ENCODE measurements around the gene RAP1A. TPM values are rescaled to one million over a fixed set of nuclear protein-coding genes. Genes with fewer than 3 reads are reported as not detected.

RAP1A gene
- total RNA-seq, 2 donors from 2014 or later = 126 to 165 TPM

DNA sequence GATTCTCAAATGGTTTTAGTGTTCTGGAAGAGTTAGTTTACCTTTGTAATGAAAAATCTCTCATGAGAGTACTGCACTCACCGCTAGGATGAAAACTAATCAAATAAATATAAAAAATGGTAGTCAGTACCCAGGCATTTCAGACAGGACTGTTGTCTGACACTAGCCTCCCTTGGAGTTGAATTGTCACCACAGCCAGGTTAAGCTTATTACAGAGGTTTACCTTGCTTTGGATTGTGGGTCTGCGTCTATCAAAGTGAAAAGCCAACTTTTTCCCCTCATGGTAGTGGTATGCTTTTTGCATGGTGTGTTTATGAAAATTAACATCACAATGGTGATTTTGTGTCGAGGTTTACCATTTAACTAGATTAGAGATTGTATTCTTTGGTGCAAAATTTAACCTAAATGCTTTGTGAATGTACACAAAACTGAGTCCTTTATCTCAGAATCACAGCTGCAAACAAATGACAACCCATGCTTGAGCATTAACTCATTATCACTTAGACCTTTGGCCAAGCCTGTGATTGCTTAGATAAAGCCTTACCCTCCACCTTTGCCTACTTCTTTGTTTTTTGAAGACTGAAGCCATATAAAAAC lies 20.1 kb downstream of the RAP1A start:
- no peak for ATAC-seq
- Mint-ChIP-seq H3K36me3 (peaks cover 8 to 18% of the 10 kb centered on the region in 2 donors), H3K9me3 (peaks cover 0 to 4% of the 10 kb centered on the region in 2 donors), H3K27ac (no peak overlapping the region)
- no peak for DNase-seq (ENCODE audit: low spot score in 2 of 2)

DNA sequence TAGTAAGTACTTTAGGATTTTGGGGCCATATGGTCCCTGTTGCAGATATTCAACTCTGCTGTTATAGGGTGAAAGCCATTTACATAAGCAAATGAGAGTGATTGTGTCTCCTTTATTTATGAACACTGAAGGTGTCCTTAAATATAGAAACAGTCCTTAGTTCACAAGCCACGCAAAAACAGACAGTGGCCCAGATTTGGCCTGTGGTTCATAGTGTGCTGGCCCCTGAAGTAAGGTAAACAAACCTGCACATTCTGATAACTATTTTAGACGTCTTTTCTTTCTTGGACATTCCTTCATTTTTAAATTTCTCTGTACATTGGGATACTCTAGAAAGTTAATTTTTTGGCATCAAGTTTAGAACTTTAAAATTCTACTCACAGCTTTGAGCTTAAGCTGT lies 23.5 kb downstream of the RAP1A start:
- H3K27ac Mint-ChIP-seq = no peak overlapping the region
- H3K9me3 Mint-ChIP-seq = peaks cover 0 to 4% of the 10 kb centered on the region in 2 donors
- ATAC-seq (no peak), DNase-seq (ENCODE audit: low spot score in 2 of 2) (no peak)
- peaks cover 9 to 37% of the 10 kb centered on the region in 2 donors for H3K36me3 Mint-ChIP-seq

DNA sequence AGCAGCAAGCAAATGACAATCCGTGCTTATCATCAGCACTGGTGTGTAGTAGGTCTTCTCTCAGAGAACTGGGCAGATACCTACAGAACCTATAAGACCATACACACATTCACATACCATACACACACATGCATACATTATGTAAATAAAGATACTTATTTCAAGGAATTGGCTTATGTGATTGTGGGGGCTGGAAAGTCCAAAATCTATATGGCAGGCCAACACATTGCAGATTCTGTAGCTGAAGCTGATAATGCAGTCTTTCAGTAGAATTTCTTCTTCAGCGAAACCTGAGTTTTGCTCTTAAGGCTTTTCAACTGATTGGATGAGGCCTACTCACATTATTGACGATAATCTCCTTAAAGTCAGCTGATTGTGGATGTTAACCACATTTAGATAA lies 24.1 kb downstream of the RAP1A start:
- H3K9me3 Mint-ChIP-seq = peaks cover 0 to 4% of the 10 kb centered on the region in 2 donors
- DNase-seq (ENCODE audit: low spot score in 2 of 2) (no peak), ATAC-seq (no peak)
- H3K27ac Mint-ChIP-seq = no peak overlapping the region
- H3K36me3 Mint-ChIP-seq = peaks cover 15 to 43% of the 10 kb centered on the region in 2 donors

DNA sequence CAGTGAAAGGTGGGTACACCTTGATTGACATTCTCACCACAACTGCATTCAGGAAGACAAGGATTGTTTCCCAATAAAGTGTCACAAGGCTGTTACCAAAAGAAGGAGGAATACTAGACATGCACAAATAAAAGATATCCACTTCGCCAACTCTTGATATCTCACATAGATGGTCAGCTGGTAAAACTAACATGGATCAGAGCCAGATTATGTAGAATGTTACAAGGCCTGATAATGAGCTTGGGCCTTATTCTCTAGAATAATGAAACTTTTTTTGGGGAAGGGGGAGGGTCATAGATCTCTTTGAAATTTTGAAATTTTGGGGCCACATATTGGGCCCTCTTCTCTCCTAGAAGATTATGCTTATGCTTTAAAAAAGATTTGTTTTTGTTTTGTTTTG lies 24.9 kb downstream of the RAP1A start:
- Mint-ChIP-seq H3K9me3 (peaks cover 0 to 4% of the 10 kb centered on the region in 2 donors), H3K27ac (peak overlapping the region in 1 of 2 donors; percentile 27), H3K36me3 (peaks cover 16 to 50% of the 10 kb centered on the region in 2 donors)
- ATAC-seq (no peak), DNase-seq (ENCODE audit: low spot score in 2 of 2) (no peak)

DNA sequence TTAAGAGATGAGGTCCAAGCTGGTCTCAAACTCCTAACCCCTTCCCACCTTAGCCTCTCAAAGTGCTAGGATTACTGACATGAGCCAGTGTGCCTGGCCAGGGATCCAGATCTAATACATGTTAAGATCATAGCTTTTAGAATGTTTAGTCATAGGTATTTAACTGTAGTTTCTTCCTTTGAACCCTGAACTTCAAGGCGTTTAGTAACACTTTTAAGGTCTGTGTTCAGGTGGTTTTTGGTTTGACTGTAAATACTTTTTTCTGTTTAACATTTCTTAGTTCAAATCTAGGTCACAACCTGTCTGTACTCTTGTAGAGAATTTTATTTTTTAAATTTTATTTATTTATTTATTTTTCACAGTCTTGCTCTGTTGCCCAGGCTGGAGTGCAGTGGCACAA lies 28.1 kb downstream of the RAP1A start:
- H3K9me3 Mint-ChIP-seq = peaks cover 0 to 4% of the 10 kb centered on the region in 2 donors
- ATAC-seq (peak; percentile 70 to 91), DNase-seq (ENCODE audit: low spot score in 2 of 2) (no peak)
- H3K27ac Mint-ChIP-seq = peak overlapping the region; percentile 33 to 50
- peaks cover 16 to 49% of the 10 kb centered on the region in 2 donors for H3K36me3 Mint-ChIP-seq

DNA sequence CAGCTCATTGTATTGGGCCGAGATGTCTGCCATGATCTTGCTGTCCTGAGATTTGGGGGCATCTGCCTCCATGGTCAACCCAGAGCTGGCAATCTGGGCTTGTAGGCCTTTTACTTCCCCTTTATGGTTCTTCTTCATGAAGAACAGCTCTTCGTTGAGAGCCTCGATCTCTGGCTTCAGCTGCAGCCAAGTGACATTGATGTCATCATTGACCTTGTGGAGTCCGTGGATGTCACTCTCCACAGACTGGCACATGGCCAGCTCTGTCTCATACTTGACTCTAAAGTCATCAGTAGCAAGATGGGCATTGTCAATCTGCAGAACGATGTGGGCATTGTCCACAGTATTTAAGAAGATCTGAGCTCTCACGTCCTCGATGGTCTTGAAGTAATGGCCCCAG lies 29.2 kb downstream of the RAP1A start:
- DNase-seq (ENCODE audit: low spot score in 2 of 2) (no peak), ATAC-seq (no peak)
- Mint-ChIP-seq H3K9me3 (no peaks in the 10 kb centered on the region), H3K36me3 (peaks cover 8 to 42% of the 10 kb centered on the region in 2 donors), H3K27ac (peak overlapping the region; percentile 57 to 81)

DNA sequence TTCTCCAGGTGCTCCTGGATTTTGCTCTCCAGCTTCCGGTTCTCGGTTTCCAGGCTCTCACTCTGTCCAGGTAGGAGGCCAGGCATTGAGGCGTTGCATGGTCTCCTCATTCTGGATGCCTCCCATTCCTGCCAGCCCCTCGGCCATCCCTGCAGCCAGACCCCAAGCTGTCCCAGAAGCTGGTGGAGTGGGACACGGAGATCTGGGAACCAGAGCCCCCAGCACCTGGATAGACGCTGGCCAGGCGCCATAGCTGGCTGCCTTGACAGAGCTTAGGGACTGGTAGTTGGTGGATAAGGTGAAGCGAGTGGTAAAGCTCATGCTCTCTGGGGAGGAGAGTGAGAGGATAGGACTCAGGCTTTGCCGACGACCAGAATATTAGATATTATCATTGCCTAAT lies 29.6 kb downstream of the RAP1A start:
- H3K9me3 Mint-ChIP-seq = no peaks in the 10 kb centered on the region
- H3K36me3 Mint-ChIP-seq = peaks cover 8 to 42% of the 10 kb centered on the region in 2 donors
- no peak for ATAC-seq
- H3K27ac Mint-ChIP-seq = peak overlapping the region in 1 of 2 donors; percentile 57
- no peak for DNase-seq (ENCODE audit: low spot score in 2 of 2)

DNA sequence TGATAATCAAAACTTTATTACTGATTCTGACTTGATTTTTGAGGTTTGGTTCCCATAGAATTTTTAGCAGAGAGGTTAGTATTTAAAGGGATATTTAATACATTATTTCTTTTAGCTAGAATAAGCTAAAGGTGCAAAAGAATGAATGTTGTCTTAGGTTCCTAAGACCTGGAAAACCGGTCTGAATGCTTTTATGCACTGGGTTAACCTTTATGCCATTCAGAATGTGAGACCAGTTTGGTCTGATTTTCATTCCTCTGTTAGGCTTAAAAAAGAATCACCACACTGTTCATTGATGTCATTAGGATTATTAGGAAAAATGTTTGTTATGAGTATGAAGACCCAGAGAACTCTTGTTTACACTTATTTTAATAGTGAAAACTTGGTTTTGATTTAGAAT lies 30.1 kb downstream of the RAP1A start:
- DNase-seq (ENCODE audit: low spot score in 2 of 2) (no peak), ATAC-seq (no peak)
- Mint-ChIP-seq H3K27ac (no peak overlapping the region), H3K9me3 (no peaks in the 10 kb centered on the region), H3K36me3 (peaks cover 8 to 42% of the 10 kb centered on the region in 2 donors)

DNA sequence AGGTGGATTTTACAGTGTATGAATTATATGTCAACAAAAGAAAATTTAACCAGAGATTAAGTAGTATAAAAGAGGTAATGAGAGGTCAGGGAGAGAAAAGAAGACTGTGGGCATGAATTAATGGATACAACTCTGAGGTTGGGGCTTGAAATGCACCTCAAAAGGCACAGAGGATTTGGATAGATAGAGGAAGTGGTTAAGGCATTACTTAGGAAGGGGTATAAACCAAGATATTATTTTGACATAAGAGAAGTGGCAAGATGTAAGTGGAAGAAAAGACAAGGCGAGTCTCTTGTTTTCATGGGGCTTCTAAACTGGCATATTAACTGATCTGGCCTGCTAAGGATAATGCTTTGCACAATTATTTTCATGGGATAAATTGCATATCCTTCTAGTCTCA lies 34.1 kb downstream of the RAP1A start:
- Mint-ChIP-seq H3K36me3 (peaks cover under 1 to 16% of the 10 kb centered on the region in 2 donors), H3K9me3 (no peaks in the 10 kb centered on the region), H3K27ac (peak overlapping the region in 1 of 2 donors; percentile 6)
- DNase-seq (ENCODE audit: low spot score in 2 of 2) (no peak), ATAC-seq (no peak)

DNA sequence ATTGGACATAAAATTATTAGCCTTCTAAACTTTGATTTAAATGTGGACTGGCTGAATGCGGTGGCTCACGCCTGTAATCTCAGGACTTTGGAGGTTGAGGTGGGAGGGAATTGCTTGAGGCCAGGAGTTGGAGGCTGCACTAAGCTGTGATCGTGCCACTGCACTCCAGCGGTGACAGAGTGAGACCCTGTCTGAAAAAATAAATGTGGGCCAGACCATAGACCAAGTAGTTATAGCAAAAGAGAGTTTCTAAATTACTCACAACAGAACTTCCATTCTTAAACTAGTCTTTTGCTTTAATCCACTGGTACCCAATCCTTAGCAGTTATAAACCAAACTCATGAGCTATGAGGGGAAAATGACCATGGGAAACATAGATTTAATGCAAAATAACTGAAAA lies 35.2 kb downstream of the RAP1A start:
- DNase-seq (ENCODE audit: low spot score in 2 of 2) = peak in 1 of 2 donors; percentile 22
- Mint-ChIP-seq H3K36me3 (peaks cover 0 to 10% of the 10 kb centered on the region in 2 donors), H3K27ac (peak overlapping the region in 1 of 2 donors; percentile 31)

DNA sequence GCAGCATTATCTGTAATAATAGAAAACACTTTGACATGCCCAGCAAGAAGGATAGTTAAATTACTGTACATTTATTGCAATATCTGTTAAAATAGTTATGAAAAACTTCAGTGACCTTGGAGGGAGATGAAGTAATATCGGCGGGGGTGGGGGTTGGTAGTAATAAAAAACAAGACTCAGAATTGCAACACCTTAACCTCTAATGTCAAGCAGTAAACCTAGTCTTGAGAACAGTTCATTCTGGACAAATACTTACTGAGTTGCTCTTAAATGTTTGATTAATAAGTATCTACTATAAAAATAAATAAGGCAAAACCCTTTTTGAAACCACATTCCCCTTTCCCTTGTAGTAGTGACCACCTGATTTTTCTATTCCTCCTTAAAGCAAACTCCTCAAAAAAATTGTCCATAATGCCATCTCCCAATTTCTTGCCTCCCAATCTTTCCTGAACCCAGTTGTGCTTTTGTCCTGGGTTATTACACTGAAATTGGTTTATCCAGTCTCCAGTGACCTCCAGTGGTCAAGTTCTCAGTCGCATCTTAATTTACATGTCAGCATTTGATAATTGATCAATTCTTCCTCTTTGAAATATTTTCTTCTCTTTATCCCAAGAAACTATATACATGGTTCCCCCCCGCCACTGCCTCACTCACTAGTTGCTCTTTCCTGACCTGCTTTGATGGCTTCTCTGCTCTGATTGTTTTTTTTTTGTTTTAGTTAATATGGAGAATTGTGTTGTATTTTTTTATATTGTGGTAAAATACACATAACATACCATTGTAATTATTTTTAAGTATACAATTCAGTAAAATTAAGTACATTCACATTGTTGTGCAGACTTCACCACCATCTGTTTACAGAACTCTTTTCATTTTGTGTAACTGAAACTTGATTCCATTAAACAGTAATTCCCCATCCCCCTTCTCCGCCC lies 36.8 kb downstream of the RAP1A start:
- Mint-ChIP-seq H3K36me3 (no peaks in the 10 kb centered on the region), H3K27ac (peak overlapping the region in 1 of 2 donors; percentile 34), H3K9me3 (no peaks in the 10 kb centered on the region)
- DNase-seq (ENCODE audit: low spot score in 2 of 2) = no peak
- ATAC-seq = no peak

More for the DNA sequence above, 35.2 kb downstream of the RAP1A start:
- no peaks in the 10 kb centered on the region for H3K9me3 Mint-ChIP-seq
- peak; percentile 66 to 83 for ATAC-seq

DNA sequence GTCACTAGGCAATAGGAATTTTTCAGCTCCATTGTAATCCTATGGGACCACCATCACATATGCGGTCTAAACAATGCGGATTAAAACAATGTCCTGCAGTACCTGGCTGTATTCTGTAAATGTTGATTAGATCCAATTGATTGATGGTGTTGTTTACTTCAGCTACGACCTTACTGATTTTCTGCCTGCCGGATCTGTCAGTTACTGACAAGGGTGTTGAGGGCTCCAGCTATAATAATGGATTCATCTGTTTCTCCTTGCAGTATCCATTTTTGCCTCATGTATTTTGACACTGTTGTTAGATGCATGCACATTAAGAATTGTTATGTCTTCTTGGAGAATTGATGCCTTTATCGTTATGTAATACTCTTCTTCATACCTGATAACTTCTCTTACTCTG lies 39.0 kb downstream of the RAP1A start:
- ATAC-seq (no peak), DNase-seq (ENCODE audit: low spot score in 2 of 2) (no peak)
- Mint-ChIP-seq H3K27ac (no peak overlapping the region), H3K9me3 (no peaks in the 10 kb centered on the region), H3K36me3 (peaks cover 0 to 16% of the 10 kb centered on the region in 2 donors)

DNA sequence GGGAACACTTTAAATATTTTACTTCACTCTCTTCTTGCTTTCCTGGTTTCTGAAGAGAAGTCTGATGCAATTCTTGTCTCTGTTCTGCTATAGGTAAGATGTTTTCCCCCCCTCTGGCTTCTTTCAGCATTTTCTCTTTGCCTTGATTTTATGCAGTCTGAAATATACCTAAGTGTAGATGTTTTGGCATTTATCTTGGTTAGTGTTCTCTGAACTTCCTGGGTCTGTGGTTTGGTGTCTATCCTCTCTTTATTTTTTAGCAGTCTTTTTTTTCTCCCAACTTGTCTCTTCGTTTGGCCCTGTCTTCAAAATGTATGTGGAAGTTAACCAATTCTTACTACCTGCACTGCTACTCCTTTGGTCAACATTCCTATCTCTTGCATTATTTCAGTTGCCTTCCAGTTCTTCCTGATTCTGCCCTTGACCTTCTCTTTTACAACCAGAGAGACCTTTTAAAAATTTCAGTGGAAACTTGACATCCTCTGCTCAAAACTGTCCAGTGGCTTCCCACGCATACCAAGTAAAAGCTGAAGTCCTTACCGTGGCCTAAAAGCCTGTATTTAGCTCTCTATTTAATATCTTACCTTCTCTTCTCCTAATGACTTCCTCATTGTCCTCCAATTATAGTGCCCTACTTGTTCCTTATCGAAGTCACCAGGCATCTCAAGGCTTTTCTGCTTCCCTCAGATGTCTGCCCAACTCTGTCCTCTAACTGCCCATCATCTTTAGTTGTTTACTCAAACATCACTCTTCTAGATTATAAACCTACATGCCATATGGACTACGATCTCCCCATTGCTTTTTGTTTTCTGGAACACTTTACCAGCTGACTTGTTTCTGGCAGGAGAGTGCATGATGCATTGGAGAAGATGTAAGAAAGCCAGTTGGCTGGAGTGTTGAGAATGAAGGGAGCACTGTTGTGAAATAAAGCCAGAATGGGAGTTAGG lies 40.9 kb downstream of the RAP1A start:
- peak in 1 of 2 donors; percentile 28 for ATAC-seq
- DNase-seq (ENCODE audit: low spot score in 2 of 2) = no peak

DNA sequence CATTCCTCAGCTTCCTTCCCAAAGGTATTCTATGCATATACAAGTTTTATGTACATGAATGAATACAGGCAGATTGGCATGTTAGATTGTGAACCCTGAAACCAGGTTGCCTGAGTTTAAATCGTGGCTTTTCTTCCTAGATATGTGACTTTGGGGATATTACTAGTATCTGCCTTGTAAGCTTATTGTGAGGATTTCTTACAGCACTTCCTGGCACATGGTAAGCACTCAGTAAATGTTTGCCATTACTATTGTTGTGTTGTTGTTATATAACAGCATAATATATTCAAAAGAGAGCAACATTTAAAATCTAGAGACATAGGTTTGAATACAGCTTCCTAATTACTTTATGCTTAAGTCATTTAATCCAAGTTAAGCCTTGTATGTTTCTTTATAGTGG lies 45.1 kb downstream of the RAP1A start:
- no peak for ATAC-seq
- Mint-ChIP-seq H3K36me3 (peaks cover 0 to 43% of the 10 kb centered on the region in 2 donors), H3K9me3 (no peaks in the 10 kb centered on the region), H3K27ac (peak overlapping the region in 1 of 2 donors; percentile 80)
- no peak for DNase-seq (ENCODE audit: low spot score in 2 of 2)

More for the DNA sequence above, 40.9 kb downstream of the RAP1A start:
- Mint-ChIP-seq H3K36me3 (peaks cover 0 to 19% of the 10 kb centered on the region in 2 donors), H3K9me3 (no peaks in the 10 kb centered on the region), H3K27ac (no peak overlapping the region)

DNA sequence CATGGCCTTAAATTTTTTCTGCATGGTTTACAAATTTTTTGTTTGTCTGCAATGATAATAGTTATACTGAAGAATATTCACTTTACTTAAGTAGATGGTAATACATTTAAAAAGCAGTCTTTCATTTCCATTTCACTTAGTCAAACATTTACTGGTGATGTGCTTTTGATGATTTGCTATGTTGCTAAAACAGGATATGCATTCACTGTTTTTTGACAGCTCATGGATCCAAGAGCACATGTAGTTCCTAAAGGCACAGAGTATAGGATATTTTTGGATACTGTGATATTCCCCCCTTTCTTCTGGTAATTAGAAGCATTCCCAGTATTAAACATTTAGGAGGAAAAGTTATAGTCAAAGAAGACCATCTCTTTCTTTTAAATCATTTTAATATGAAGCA lies 45.9 kb downstream of the RAP1A start:
- no peaks in the 10 kb centered on the region for H3K9me3 Mint-ChIP-seq
- DNase-seq (ENCODE audit: low spot score in 2 of 2) (no peak), ATAC-seq (no peak)
- H3K27ac Mint-ChIP-seq = no peak overlapping the region
- H3K36me3 Mint-ChIP-seq = peaks cover 0 to 46% of the 10 kb centered on the region in 2 donors

DNA sequence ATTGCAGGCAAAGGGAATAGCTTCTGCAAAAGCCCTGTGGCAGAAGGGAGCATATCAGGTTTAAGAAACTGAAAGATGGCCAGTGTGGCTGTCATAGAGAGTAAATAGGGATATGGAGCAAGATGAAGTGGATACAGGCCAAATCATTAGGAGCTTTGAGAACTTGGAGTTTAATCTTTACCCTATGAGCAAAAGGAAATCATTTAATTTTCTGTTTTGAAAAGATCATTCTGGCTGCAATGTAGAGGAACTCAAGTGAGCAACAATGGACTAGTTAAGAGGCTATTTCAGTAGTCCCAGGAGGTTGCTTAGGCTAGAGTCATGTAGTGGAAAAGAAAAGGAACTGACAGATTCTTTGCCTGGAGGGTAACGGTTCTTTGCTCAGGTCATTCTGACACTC lies 47.2 kb downstream of the RAP1A start:
- ATAC-seq (no peak), DNase-seq (ENCODE audit: low spot score in 2 of 2) (no peak)
- H3K9me3 Mint-ChIP-seq = no peaks in the 10 kb centered on the region
- H3K36me3 Mint-ChIP-seq = peaks cover 0 to 48% of the 10 kb centered on the region in 2 donors
- H3K27ac Mint-ChIP-seq = peak overlapping the region; percentile 15 to 31

All from activated naive CD4-positive, alpha-beta T cell treated with anti-CD3 and anti-CD28 coated beads, Interleukin-2, amount 50 U/mL, for 72 hours (primary cell).